COLO668 (cell line): ENCODE data around the gene CRYBB1.
A peak's percentile ranks its signal among the peaks of the same experiment; 100 is the strongest.

ENCODE experiments used
- DNase-seq: peaks from one replicate; lab custom pipeline; 2025; ENCODE audit not compliant: unreplicated experiment; lab: John Stamatoyannopoulos, UW

The CRYBB1 gene

GRCh38 chr22:26610072-26610958 lies 7.5 kb downstream of the CRYBB1 start:
- DNase-seq, result no peak

- DNase-seq, result no peak
These were observed 8.5 kb downstream of the CRYBB1 start for GRCh38 chr22:26609287-26609686.

- no peak for DNase-seq
These were observed 9.7 kb downstream of the CRYBB1 start for GRCh38 chr22:26608129-26608528.

- DNase-seq, result no peak
These were observed 11.2 kb downstream of the CRYBB1 start for GRCh38 chr22:26606611-26607010.

GRCh38 chr22:26604368-26604767 lies 13.5 kb downstream of the CRYBB1 start:
- no peak for DNase-seq

- DNase-seq, result no peak
These were observed 15.7 kb downstream of the CRYBB1 start for GRCh38 chr22:26602127-26602526.

- no peak for DNase-seq
These were observed 16.1 kb downstream of the CRYBB1 start for GRCh38 chr22:26601726-26602125.

- peak; percentile 61 for DNase-seq
These were observed 18.3 kb downstream of the CRYBB1 start for GRCh38 chr22:26599505-26599904.

- DNase-seq, result no peak
These were observed 20.3 kb downstream of the CRYBB1 start for GRCh38 chr22:26597480-26597879.

GRCh38 chr22:26597026-26597425 lies 20.8 kb downstream of the CRYBB1 start:
- DNase-seq, result no peak

- no peak for DNase-seq
These were observed 24.1 kb downstream of the CRYBB1 start for GRCh38 chr22:26593763-26594162.

GRCh38 chr22:26592421-26592891 lies 25.4 kb downstream of the CRYBB1 start:
- peak; percentile 54 for DNase-seq

GRCh38 chr22:26589845-26590736 lies 27.7 kb downstream of the CRYBB1 start, which contains the start of gene TPST2:
TPST2 (minus strand) TSS chr22:26590132; CDS start chr22:26541630, 48,502 bp downstream.
- DNase-seq, result peak; percentile 84

GRCh38 chr22:26589367-26589844 lies 28.4 kb downstream of the CRYBB1 start:
- DNase-seq, result peak; percentile 23

- DNase-seq, result no peak
These were observed 29.0 kb downstream of the CRYBB1 start for GRCh38 chr22:26588729-26589366.

- DNase-seq, result no peak
These were observed 29.7 kb downstream of the CRYBB1 start for GRCh38 chr22:26587991-26588613.

GRCh38 chr22:26586556-26587325 lies 31.1 kb downstream of the CRYBB1 start:
- no peak for DNase-seq

GRCh38 chr22:26585104-26585790 lies 32.6 kb downstream of the CRYBB1 start:
- no peak for DNase-seq

GRCh38 chr22:26584010-26584409 lies 33.8 kb downstream of the CRYBB1 start:
- DNase-seq, result no peak
